ENCODE data around the gene MARK3.

Gene MARK3

DNA sequence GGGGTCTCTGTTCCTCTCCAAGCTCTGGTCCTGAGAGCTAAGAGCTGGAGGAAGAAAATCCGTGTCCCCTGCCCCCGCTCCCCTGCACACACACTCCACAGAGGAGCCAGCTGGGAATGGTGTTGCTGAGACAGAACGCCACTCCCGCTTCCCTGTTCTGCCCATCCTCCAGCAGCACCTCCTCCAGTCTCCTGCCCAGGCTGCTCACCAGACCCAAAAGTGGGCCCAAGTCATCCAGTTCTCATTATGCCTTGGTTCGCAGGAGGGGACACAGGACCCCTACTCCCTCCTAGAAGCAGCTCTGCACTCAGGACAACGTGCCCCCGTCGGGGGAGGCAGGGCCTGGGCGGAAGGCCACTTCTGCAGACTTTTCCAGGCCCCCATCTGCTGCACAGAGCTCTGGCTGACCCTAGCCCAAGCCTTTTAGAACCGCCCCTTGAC, 143.0 kb downstream of the MARK3 start:
- DNase-seq = no peak

DNA sequence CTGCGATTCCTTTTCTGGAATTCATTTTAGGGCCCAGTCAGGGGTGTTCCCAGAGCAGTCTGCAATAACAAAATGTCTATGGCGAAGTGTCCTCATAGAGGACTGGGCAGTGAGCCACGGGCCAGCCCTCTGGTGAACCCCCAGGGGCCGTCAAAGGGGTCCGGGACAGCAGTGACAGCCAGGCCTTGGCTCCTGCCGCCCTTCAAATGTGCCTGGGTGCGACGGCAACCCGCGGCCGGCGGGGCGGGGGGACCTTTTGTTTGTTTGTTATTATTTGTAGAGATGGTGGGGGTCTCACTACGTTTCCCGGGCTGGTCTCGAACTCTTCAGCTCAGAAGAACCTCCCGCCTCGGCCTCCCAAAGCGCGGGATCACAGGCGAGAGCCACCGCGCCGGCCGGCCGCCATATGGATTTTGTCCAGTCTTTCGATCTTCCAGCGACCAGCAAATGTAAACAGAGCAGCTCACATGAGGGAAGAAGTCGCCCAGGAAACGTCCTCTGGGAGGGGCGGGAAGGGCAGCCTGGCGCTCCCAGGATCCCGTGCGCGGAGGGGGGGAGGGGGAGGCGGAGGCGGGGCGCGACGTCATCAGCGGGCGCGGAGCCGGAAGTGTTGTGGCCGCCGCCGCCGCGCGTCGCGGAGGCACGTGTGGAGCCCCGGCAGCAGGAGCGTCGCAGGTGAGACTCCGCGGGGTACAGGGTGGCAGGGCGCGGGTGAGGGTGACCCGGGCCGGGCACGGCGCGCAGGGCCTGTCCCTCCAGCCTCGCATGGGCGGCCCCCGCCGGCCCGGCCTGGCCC, 143.6 kb downstream of the MARK3 start, which contains the start of gene TRMT61A:
TRMT61A (plus strand) TSS at position 610 of the 796 bp plus-strand sequence. CDS start 783 bp downstream, outside the sequence.
- peak; percentile 78 to 80 for DNase-seq

DNA sequence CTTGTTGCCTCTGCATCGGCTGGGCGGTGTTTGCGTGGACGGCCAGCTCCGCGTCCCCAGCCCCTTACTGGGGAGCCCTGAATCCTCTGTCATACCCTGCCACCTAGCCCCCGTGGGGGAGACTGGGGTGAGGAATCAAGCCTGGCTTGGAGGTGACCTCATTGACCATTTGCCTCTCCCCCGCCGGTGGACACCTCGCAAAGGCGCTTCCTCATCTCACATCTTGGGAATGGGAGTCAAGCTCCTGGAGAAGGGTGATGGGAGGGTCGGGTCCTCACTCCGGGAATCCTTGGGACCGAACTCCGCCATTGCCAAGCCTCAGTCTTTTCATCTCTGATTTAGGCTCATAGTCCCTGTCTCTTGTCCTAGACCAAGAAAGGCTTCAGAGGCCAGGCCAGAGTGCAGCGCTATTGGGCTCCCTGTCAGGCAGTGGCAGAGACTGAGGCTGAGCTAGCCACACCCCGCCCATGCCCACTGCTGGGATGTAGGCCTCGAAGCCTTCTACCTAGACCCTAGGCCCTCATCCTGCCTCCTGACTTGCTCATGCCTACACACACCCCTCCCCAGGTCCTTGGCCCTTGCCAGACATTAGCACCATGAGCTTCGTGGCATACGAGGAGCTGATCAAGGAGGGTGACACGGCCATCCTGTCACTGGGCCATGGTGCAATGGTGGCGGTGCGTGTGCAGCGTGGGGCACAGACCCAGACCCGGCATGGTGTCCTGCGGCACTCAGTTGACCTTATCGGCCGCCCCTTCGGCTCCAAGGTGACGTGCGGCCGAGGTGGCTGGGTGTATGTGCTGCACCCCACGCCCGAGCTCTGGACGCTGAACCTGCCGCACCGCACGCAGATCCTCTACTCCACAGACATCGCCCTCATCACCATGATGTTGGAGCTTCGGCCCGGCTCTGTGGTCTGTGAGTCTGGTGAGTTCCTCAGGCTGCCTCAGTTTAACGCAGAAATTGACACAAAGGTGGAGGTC, 144.5 kb downstream of the MARK3 start:
- DNase-seq = no peak

DNA sequence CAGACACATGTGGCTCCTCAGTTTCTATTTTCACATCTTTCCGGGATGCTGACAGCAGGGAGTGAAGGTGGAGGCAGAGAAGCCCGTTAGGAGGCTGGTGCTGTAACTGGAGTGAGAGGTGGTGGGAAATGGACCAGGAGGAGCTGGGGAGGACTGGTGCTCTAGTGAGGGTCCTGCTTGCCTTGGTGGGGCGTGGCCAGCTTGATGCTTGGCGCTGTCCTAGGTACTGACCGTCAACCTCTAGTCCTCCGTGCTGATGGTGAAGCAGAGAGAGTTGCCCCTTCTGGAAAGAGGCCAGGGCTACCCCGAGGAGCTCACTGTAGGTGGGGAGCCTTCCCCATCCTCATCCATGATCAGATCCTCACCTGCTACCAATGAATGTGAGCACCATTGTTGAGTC, 145.2 kb downstream of the MARK3 start:
- peak in 1 of 2 donors; percentile 37 for DNase-seq

DNA sequence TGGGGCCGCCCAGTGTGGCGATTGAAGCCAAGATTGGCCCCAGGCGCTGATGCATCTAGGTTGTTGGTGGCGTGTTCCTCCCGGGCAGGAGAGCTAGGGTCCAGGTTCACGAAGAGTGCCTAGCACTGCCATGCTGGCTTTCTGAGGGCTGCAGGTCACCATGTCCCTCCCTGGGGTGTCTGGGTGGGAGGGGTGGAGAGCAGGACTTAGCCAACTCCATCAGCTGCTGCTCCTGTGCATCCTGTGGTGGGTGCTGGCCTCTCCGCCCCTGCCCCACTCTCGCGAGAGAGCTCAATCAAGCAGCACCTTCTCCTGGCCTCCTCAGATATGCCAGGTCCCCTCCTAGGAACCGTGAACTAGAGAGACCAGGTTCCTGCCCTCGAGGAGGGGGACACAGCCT, 145.6 kb downstream of the MARK3 start:
- DNase-seq = no peak

GRCh38 chr14:103531421-103532215, 146.4 kb downstream of the MARK3 start:
- no peak for DNase-seq

GRCh38 chr14:103532216-103533136, 147.3 kb downstream of the MARK3 start:
- DNase-seq = no peak

- DNase-seq = no peak
Measured at GRCh38 chr14:103533137-103533998, 148.2 kb downstream of the MARK3 start.

DNA sequence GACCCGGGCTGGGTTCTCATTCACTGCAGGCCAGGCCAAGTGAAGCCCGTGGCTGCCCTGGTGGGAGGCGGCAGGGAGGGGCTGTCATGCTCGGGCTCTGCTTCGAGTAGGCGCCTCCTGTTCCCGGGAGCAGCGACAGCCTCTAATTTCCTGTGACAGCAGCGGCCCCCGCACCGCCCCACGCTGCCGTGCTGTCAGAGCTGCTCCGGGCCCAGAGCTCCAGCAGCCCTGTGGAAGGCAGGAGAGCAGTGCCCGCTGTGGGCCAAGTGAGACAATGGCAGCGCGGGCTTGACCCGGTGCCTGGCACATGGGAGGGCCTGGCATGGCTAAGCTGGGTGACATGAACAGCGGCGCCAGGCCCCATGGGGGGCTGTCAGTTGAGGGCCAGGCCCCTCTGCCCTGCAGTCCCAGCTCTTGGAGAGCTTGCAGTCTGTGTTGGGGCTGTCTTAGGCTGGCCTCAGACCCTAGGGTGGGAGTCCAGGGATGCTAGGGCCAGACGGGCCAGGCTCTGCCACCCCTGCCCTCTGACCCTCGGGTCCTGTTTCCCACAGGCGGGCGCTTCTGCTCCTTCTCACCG, 148.9 kb downstream of the MARK3 start:
- no peak for DNase-seq

DNA sequence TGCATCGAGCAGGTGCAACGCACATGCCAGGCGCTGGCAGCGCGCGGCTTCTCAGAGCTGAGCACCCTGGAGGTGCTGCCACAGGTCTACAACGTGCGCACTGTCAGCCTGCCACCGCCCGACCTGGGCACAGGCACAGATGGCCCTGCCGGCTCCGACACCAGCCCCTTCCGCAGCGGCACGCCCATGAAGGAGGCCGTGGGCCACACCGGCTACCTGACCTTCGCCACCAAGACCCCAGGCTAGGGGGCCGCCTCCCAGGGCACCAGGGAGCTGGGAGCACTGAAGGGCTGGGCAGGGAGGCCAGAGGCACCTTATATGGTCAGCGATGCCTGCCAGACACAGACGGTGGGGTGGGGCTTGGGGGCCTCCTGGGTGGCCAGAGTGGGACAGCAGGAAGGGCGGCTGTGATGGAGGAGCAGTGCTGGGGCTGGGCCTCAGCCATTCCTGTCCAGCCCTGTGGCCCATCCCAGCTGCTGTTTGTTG, 149.4 kb downstream of the MARK3 start:
- DNase-seq = no peak

DNA sequence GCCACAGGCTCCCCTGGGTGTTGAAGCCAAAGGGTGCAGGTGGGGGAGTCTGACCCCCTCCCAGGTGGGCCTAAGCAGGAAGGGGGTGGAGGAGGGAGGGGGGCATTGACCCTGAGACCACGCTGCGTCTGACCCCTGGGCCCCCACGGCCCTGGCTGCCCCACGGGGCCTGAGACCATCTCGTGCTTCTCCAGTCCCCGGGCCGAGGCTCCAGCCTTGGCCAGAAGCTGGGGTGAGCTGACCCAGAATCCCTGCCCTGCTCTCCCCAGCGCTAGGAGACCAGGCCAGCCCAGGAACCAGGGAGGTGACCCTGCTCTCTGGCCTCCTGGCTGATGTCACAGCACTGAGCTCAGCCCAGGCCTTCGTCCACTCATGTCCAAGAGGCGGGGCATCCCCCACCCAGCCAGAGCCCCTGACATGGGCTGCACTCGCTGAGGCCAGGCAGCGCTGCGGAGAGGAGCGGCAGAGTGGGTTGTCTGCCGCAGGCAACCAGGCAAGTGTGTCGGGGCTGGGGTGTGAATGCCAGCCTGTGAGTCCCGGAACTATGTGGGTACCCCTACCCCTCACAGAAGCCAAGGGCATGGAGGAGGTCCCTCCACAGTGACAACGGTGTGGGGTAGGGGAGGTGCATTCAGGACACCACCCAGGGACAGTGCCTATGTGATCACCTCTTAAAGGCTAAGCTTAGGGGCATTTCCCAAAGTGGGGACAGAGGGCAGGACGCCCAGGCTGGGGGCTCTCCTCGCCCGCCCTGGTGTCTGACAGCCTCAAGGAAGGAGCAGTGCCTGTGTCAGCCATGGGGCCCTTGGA, 150.1 kb downstream of the MARK3 start:
- no peak for DNase-seq

- no peak for DNase-seq
Measured at GRCh38 chr14:103535891-103536565, 150.8 kb downstream of the MARK3 start.

DNA sequence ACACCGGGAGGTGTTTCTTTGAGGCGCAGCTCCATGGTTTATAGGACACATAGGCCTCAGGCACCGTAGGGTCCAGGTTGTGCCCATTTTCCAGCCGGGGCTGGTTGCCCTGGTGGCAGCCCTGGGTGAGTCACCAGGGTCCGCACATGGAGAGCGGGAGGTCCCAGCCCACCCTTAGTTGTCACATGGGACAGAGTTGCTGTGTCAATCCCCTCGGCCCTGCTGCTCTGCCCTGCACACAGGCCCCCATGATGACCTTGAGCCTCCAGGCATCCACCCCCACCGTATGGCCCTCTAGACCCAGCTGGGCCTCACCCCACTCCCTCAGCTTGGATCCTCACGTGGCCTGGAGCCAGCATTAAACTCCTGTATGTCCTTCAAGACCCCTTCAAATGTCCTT, 151.5 kb downstream of the MARK3 start:
- no peak for DNase-seq

- no peak for DNase-seq
Measured at GRCh38 chr14:103537175-103537990, 152.2 kb downstream of the MARK3 start.

DNA sequence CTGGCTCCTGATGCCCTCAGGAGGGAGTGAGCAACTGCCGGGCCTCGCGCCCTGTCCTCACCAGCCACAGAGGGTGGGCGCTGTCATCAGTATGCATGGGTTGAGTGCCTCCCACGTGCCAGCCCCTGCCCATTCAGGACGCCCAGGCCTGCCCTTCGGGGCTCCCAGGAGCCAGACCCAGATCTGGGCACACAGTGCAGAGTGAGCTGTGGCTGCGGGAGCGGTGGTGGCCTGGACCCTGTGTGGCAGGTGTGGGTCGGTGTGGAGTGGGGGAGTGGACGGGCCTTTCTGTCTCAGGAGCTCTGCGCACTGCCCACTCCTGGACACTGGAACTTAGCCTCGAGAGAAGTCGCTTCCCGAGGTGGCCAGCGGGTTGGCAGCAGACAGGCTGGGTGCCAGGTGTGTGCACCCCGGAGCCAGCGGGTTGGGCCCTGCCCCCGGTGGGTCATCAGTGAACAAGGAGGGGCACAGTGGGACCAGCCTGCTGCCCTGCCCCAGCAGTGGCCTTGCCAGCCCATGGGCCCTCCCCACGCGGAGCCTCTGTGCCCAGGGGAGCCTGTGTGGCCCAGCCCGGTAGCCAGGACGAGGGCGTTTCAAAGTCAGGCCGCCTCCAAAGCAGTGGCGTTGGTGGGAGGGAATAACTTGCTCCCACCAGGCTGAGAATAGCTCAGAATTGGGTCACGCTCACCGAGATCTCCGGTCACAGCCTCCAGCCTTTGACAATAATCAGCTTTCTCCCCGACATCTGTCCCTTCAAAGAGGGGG, 153.3 kb downstream of the MARK3 start:
- DNase-seq = no peak

DNA sequence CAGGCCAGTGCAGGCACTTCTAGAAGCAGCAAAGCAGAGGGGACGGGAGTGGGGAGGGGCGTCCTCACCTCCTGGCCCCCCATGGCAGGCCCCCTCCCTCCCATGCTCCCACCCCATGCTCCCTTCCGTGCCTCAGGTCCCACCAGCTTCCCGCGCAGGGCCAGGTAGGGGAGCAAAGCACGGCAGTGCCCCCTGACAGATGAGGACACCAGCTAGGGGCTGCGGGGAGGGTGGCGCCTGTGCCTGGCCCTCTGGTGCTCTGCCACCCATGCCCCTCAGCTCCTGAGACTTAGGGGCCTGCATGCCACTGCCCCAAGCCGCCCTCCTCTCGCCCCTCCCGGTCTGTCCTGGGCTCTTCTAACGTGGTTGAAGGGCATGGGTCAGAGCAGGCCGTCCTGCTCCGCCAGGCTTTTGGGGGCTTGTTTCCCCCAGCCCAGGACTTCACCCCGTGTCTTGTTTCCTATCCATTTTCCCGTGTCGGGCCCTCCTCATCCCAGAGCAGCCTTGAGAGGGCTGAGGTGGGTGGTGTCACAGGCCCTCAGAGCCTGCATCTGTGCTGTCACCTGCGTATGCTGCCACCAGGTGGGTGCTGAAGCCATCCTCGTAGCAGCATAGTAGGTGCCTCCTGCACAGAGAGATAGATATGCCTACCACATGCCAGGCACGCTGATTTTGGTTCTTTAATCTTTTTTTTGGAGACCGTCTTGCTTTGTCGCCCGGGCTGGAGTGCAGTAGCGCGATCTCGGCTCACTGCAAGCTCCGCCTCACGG, 154.0 kb downstream of the MARK3 start:
- DNase-seq = no peak

Data from stimulated activated CD4-positive, alpha-beta T cell treated with anti-CD3 and anti-CD28 coated beads, Interleukin-2, amount 100 ng/mL, for 24 hours (primary cell).